SH-SY5Y (cell line): Measurements from ENCODE around the gene PLCD1.

Experiments used
- GATA2 ChIP-seq: IDR thresholded peaks from 2 replicates; pipeline ENCODE4 v1.6.1; 2011; ENCODE audit warnings: mild to moderate bottlenecking, low read depth, low read length
- GATA3 ChIP-seq: IDR thresholded peaks from 2 replicates; pipeline ENCODE4 v1.6.1; 2011; ENCODE audit warnings: low read depth, mild to moderate bottlenecking, low read length, moderate library complexity

DNA sequence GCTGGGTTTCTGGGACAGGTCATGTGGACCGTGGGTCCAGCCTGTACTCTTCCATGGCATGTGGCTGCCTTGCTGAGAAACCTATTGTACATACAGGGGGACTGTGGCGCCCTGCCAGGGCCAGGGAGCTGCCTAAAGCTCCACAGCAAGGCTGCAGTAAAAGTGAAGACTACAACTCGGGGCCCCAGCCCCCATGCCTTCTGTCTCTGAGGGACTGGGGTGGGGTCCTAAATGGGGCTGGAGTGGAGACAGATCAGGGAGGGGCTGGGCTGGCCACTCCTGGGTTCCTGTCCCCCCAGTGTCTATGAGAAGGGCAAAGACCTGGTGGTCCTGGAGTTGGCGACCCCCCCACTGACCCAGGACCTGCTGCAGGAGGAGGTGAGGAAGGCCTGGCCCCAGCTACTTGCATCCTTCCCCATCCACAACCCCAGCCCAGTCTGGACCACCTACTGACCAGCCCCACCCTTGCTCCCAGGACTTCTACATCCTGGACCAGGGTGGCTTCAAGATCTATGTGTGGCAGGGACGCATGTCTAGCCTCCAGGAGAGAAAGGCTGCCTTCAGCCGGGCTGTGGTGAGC, 31.6 kb downstream of the PLCD1 start:
- TF ChIP-seq GATA2 (no peak), GATA3 (no peak)
